GM18505 (cell line): ENCODE measurements around the gene SLC13A2.
"Not testable (repeated sequence)": the region's sequence is repeated elsewhere in the genome, so short reads cannot be mapped to it uniquely, and the experiment has no call there.

Source experiments
- ATAC-seq: cut with Tn5 transposase; IDR thresholded peaks from one replicate; pipeline ENCODE4 v1.9.1; 2021; ENCODE audit not compliant: unreplicated experiment
- POLR2A ChIP-seq: IDR thresholded peaks from 4 replicates; pipeline ENCODE4 v1.6.1; 2011; ENCODE audit warnings: borderline replicate concordance; ENCODE audit not compliant: insufficient read depth, insufficient read length; ENCODE audit errors: extremely low read depth

SLC13A2 gene

GRCh38 chr17:28506763-28507487 is 33.5 kb downstream of the SLC13A2 start:
- ATAC-seq: no peak
- no peak for TF ChIP-seq POLR2A

GRCh38 chr17:28507567-28508203 is 34.2 kb downstream of the SLC13A2 start:
- ATAC-seq: no peak
- TF ChIP-seq POLR2A: no peak

GRCh38 chr17:28508211-28508724 is 34.8 kb downstream of the SLC13A2 start:
- ATAC-seq: no peak
- no peak for TF ChIP-seq POLR2A

- ATAC-seq: no peak
Observed at GRCh38 chr17:28509789-28510188, 36.3 kb downstream of the SLC13A2 start.

GRCh38 chr17:28511858-28512461 is 38.5 kb downstream of the SLC13A2 start:
- TF ChIP-seq POLR2A: no peak
- no peak for ATAC-seq

More at GRCh38 chr17:28509789-28510188, 36.3 kb downstream of the SLC13A2 start:
- no peak for TF ChIP-seq POLR2A

- TF ChIP-seq POLR2A: no peak
- no peak for ATAC-seq
Observed at GRCh38 chr17:28513476-28513875, 40.0 kb downstream of the SLC13A2 start.

- TF ChIP-seq POLR2A: no peak
- ATAC-seq: no peak
Observed at GRCh38 chr17:28514561-28515002, 41.1 kb downstream of the SLC13A2 start.

- ATAC-seq: no peak
- no peak for TF ChIP-seq POLR2A
Observed at GRCh38 chr17:28515518-28515917, 42.1 kb downstream of the SLC13A2 start.

GRCh38 chr17:28518132-28518531 is 44.7 kb downstream of the SLC13A2 start:
- no peak for TF ChIP-seq POLR2A
- ATAC-seq: no peak

GRCh38 chr17:28518578-28518977 is 45.1 kb downstream of the SLC13A2 start:
- no peak for ATAC-seq
- TF ChIP-seq POLR2A: no peak

- TF ChIP-seq POLR2A: no peak
- ATAC-seq: no peak
Observed at GRCh38 chr17:28519236-28519635, 45.8 kb downstream of the SLC13A2 start.

GRCh38 chr17:28520687-28521086 is 47.2 kb downstream of the SLC13A2 start:
- TF ChIP-seq POLR2A: no peak
- ATAC-seq: no peak

GRCh38 chr17:28521311-28522085 is 48.1 kb downstream of the SLC13A2 start:
- TF ChIP-seq POLR2A: no peak
- ATAC-seq: no peak

- ATAC-seq: not testable (repeated sequence)
Observed at GRCh38 chr17:28522281-28522680, 48.8 kb downstream of the SLC13A2 start.
